ENCODE results near the gene PIK3CD. TPM values are rescaled to one million over a fixed set of nuclear protein-coding genes. Genes with fewer than 3 reads are reported as not detected.

PIK3CD gene
- polyA plus RNA-seq, 1 donor from 2014 or later: 4.2 TPM

DNA sequence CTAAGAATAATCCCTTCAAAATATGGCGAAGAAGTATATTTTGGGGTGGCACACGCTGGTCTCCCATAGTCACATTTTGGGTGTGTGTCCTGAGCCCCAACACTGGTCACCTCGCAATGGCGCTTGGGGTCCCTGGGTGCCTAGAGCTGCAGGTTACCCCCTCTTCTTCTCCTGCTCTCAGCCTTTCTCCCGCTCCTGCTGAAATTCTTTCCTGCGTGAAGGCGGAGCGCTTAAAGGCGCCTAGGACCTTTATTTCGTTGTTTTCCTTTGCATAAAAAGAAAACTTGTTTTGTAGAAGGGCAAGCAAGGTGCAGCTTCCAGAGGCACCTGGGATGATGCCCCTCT lies 339 bp upstream of the PIK3CD start:
- Histone ChIP-seq H3K79me2 (replicated peaks; ENCODE audit: insufficient read depth, low read length) (no peaks in the 10 kb centered on the region), H4K20me1 (ENCODE audit: insufficient read depth) (no peaks in the 10 kb centered on the region), H3K9ac (ENCODE audit: low read length) (no peak overlapping the region), H3F3A (ENCODE audit: insufficient read depth, low read length, poor library complexity, severe bottlenecking) (peaks cover 3% of the 10 kb centered on the region), H3K27me3 (ENCODE audit: insufficient read depth, low read depth, low read length) (peaks cover 35% of the 10 kb centered on the region), H3K4me2 (ENCODE audit: low read length) (peak overlapping the region; percentile 19), H3K27ac (ENCODE audit: low read length) (no peak overlapping the region), H3K4me3 (ENCODE audit: low read length) (peak overlapping the region; percentile 86), H3K9me2 (ENCODE audit: insufficient read depth, low read length) (no peaks in the 10 kb centered on the region), H2AFZ (ENCODE audit: low read depth, low read length) (no peak overlapping the region), H3K36me3 (ENCODE audit: insufficient read depth, low read length) (no peaks in the 10 kb centered on the region), H3K9me3 (ENCODE audit: low read length) (no peaks in the 10 kb centered on the region)
- TF ChIP-seq SMC3 (conservative IDR thresholded peaks at IDR 0.05; ENCODE audit: poor library complexity) (no peak), EZH2 (IDR thresholded peaks at IDR 0.05; ENCODE audit: borderline replicate concordance, insufficient read depth, low read length, poor library complexity, severe bottlenecking) (no peak), POLR2AphosphoS5 (IDR thresholded peaks at IDR 0.05) (no peak), MXI1 (conservative IDR thresholded peaks at IDR 0.05; ENCODE audit: poor library complexity, severe bottlenecking) (no peak), TAF1 (IDR thresholded peaks at IDR 0.05; ENCODE audit: low read depth) (no peak)
- TF ChIP-seq, protein P1, sequence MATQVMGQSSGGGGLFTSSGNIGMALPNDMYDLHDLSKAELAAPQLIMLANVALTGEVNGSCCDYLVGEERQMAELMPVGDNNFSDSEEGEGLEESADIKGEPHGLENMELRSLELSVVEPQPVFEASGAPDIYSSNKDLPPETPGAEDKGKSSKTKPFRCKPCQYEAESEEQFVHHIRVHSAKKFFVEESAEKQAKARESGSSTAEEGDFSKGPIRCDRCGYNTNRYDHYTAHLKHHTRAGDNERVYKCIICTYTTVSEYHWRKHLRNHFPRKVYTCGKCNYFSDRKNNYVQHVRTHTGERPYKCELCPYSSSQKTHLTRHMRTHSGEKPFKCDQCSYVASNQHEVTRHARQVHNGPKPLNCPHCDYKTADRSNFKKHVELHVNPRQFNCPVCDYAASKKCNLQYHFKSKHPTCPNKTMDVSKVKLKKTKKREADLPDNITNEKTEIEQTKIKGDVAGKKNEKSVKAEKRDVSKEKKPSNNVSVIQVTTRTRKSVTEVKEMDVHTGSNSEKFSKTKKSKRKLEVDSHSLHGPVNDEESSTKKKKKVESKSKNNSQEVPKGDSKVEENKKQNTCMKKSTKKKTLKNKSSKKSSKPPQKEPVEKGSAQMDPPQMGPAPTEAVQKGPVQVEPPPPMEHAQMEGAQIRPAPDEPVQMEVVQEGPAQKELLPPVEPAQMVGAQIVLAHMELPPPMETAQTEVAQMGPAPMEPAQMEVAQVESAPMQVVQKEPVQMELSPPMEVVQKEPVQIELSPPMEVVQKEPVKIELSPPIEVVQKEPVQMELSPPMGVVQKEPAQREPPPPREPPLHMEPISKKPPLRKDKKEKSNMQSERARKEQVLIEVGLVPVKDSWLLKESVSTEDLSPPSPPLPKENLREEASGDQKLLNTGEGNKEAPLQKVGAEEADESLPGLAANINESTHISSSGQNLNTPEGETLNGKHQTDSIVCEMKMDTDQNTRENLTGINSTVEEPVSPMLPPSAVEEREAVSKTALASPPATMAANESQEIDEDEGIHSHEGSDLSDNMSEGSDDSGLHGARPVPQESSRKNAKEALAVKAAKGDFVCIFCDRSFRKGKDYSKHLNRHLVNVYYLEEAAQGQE (IDR thresholded peaks at IDR 0.05; ENCODE audit: borderline replicate concordance): no peak

DNA sequence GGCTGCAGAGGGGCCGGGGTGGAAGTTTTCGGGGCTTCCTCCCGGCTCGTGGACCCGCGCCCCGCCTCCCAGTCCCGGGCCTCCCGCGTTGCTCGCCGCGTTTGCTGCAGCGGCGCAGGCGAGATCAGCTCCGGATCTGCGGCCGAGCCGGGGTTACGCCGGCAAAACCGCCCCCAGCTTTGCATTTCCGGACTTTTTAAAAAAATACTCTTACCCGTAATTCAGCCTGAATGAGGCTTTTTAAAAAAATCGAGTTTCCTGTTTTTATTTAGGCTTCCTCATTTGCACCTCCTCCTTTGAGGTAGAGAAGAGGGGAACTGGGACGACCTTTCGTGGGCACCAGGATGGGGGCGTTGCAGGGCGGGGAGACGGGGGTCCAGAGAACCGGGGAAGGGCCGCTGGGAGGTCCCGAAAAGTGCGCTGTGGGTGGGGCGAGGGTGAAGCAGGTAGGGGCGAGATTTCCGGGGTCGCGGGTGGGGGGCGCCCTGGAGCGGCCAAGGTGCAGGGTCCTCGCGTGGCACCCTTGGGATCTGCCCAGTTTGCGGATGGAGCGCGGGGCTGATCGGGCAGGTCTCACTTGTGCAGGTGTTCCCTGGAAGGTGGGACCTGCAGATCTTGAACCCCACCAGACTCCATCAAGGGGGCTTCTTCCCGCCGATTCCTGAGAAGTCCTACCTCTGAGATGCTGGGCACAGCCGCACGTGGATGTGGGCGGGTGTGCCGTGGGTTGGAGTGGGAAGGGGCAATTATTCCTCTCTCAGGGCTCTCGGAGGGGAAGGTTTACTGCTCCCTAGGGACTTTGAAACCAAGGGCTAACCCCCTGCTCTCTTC lies 1.1 kb downstream of the PIK3CD start:
- Histone ChIP-seq H3K36me3 (ENCODE audit: insufficient read depth, low read length) (no peaks in the 10 kb centered on the region), H4K20me1 (ENCODE audit: insufficient read depth) (no peaks in the 10 kb centered on the region), H3K79me2 (replicated peaks; ENCODE audit: insufficient read depth, low read length) (no peaks in the 10 kb centered on the region), H3K4me2 (ENCODE audit: low read length) (peak overlapping the region; percentile 23), H3K4me3 (ENCODE audit: low read length) (peak overlapping the region; percentile 86), H3K27ac (ENCODE audit: low read length) (no peak overlapping the region), H3K9me2 (ENCODE audit: insufficient read depth, low read length) (no peaks in the 10 kb centered on the region), H3K9ac (ENCODE audit: low read length) (peak overlapping the region; percentile 51), H3K9me3 (ENCODE audit: low read length) (no peaks in the 10 kb centered on the region), H2AFZ (ENCODE audit: low read depth, low read length) (peak overlapping the region; percentile 60), H3K27me3 (ENCODE audit: insufficient read depth, low read depth, low read length) (peaks cover 35% of the 10 kb centered on the region), H3F3A (ENCODE audit: insufficient read depth, low read length, poor library complexity, severe bottlenecking) (peaks cover 3% of the 10 kb centered on the region)
- TF ChIP-seq SMC3 (conservative IDR thresholded peaks at IDR 0.05; ENCODE audit: poor library complexity): no peak
- no peak for TF ChIP-seq EP300 (conservative IDR thresholded peaks at IDR 0.05; ENCODE audit: poor library complexity, severe bottlenecking)
- no peak for TF ChIP-seq MXI1 (conservative IDR thresholded peaks at IDR 0.05; ENCODE audit: poor library complexity, severe bottlenecking)
- TF ChIP-seq, protein P2, sequence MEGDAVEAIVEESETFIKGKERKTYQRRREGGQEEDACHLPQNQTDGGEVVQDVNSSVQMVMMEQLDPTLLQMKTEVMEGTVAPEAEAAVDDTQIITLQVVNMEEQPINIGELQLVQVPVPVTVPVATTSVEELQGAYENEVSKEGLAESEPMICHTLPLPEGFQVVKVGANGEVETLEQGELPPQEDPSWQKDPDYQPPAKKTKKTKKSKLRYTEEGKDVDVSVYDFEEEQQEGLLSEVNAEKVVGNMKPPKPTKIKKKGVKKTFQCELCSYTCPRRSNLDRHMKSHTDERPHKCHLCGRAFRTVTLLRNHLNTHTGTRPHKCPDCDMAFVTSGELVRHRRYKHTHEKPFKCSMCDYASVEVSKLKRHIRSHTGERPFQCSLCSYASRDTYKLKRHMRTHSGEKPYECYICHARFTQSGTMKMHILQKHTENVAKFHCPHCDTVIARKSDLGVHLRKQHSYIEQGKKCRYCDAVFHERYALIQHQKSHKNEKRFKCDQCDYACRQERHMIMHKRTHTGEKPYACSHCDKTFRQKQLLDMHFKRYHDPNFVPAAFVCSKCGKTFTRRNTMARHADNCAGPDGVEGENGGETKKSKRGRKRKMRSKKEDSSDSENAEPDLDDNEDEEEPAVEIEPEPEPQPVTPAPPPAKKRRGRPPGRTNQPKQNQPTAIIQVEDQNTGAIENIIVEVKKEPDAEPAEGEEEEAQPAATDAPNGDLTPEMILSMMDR (IDR thresholded peaks at IDR 0.05; ENCODE audit: poor library complexity, severe bottlenecking): no peak
- TF ChIP-seq RAD21 (conservative IDR thresholded peaks at IDR 0.05): no peak
- TF ChIP-seq, protein P1 (IDR thresholded peaks at IDR 0.05; ENCODE audit: borderline replicate concordance): no peak
- no peak for TF ChIP-seq TAF1 (IDR thresholded peaks at IDR 0.05; ENCODE audit: low read depth)
- no peak for TF ChIP-seq POLR2AphosphoS5 (IDR thresholded peaks at IDR 0.05)
- no peak for TF ChIP-seq EZH2 (IDR thresholded peaks at IDR 0.05; ENCODE audit: borderline replicate concordance, insufficient read depth, low read length, poor library complexity, severe bottlenecking)
